MCF 10A (cell line): Measurements from ENCODE around the gene TUB. TPM values are rescaled to one million over a fixed set of nuclear protein-coding genes. Genes with fewer than 3 reads are reported as not detected.
A peak's percentile ranks its signal among the peaks of the same experiment; 100 is the strongest.

ENCODE experiments used
- BruUV-seq: library from RNA; stranded (reverse); fragments of 400-500 nt; replicated peaks from 2 replicates; lab custom pipeline; 2021; lab: Mats Ljungman, UMichigan
- CTCF ChIA-PET: fragments of 300-600 bp; sonication (Branson Sonifier 250); formaldehyde crosslinking; extraction: SDS; loops from one replicate; lab custom pipeline; 2021; ENCODE audit warnings: antibody characterized with exemption, inconsistent platforms; lab: Yijun Ruan, JAX
- POLR2A ChIA-PET: fragments of 300-600, 350-650 bp; sonication (Branson Sonifier 250); formaldehyde crosslinking; extraction: SDS; loops from one replicate; lab custom pipeline; 2020; ENCODE audit warnings: antibody characterized with exemption, inconsistent platforms; lab: Yijun Ruan, JAX
- DNase-seq: peaks from one replicate; pipeline ENCODE4 v3.0.0-alpha.2; 2018; ENCODE audit not compliant: unreplicated experiment
- H3K27ac Mint-ChIP-seq: one replicate; pipeline ENCODE4 v1.8.0; 2022; ENCODE audit warnings: mild to moderate bottlenecking, low read depth, mixed read lengths; ENCODE audit not compliant: unreplicated experiment
- H3K27me3 Mint-ChIP-seq: one replicate; pipeline ENCODE4 v1.8.0; 2022; ENCODE audit warnings: mixed read lengths; ENCODE audit not compliant: insufficient read depth, unreplicated experiment
- H3K36me3 Mint-ChIP-seq: one replicate; pipeline ENCODE4 v1.8.0; 2022; ENCODE audit warnings: mild to moderate bottlenecking, moderate library complexity, mixed read lengths; ENCODE audit not compliant: insufficient read depth, unreplicated experiment
- H3K4me1 Mint-ChIP-seq: one replicate; pipeline ENCODE4 v1.8.0; 2022; ENCODE audit warnings: mixed read lengths; ENCODE audit not compliant: insufficient read depth, unreplicated experiment
- H3K4me3 Mint-ChIP-seq: one replicate; pipeline ENCODE4 v1.8.0; 2022; ENCODE audit warnings: mild to moderate bottlenecking, moderate library complexity, mixed read lengths; ENCODE audit not compliant: unreplicated experiment
- H3K9me3 Mint-ChIP-seq: one replicate; pipeline ENCODE4 v1.8.0; 2022; ENCODE audit warnings: mixed read lengths; ENCODE audit not compliant: unreplicated experiment
- intact Hi-C: fragments of 100-400 bp; cut with micrococcal nuclease; formaldehyde crosslinking; loops from 2 replicates; pipeline ENCODE4 v1.14.1; 2022
- total RNA-seq: library from RNA; stranded (reverse); gene quantifications from 2 replicates; pipeline ENCODE4 v1.2.3, GENCODE V29; 2022
- TF ChIP-seq, protein P1 (sequence below): fragments of 200-600 bp; IDR thresholded peaks from one replicate; pipeline ENCODE4 v1.8.0; 2022; ENCODE audit warnings: antibody characterized with exemption, mild to moderate bottlenecking; ENCODE audit not compliant: unreplicated experiment

The TUB gene
- total RNA-seq, 1 experiment from 2014 or later: 1.4 TPM

DNA sequence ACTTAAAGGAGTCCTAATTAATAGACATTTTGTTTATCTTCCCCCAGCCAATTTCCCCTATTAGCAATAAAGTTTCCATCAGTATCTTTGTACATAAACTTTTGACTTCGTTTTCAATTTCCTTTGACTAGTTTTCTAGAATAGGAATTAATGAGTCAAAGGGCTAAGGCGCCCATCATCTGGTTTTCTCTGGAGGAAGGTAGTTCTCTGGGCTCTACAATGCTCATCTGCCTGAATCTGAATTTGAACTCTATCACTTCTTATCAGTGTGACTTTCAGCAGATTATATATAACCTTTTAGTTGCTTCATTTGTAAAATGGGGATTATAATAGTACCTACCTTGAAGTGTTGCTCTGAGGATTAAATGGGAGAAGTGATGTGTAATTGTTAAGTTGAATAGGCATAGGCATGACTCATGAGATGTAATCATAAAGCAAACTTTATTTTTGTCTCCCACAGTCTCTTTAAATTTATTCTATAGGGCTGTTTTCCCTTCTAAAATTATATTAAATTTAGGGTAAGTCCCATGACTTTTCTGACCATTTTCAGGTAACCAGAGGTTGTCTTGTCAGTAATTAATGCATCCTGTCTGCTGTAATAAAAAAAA is 5.8 kb upstream of the TUB start:
- no TSS peak for BruUV-seq
- Mint-ChIP-seq H3K4me1 (no peaks in the 10 kb centered on the region), H3K9me3 (no peaks in the 10 kb centered on the region), H3K4me3 (no peak overlapping the region), H3K27me3 (peaks cover 15% of the 10 kb centered on the region), H3K27ac (no peak overlapping the region), H3K36me3 (peaks cover 4% of the 10 kb centered on the region)
- TF ChIP-seq, protein P1, sequence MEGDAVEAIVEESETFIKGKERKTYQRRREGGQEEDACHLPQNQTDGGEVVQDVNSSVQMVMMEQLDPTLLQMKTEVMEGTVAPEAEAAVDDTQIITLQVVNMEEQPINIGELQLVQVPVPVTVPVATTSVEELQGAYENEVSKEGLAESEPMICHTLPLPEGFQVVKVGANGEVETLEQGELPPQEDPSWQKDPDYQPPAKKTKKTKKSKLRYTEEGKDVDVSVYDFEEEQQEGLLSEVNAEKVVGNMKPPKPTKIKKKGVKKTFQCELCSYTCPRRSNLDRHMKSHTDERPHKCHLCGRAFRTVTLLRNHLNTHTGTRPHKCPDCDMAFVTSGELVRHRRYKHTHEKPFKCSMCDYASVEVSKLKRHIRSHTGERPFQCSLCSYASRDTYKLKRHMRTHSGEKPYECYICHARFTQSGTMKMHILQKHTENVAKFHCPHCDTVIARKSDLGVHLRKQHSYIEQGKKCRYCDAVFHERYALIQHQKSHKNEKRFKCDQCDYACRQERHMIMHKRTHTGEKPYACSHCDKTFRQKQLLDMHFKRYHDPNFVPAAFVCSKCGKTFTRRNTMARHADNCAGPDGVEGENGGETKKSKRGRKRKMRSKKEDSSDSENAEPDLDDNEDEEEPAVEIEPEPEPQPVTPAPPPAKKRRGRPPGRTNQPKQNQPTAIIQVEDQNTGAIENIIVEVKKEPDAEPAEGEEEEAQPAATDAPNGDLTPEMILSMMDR: no peak
- DNase-seq: no peak
- intact Hi-C loops: no loop called here
- ChIA-PET POLR2A (no interaction called here), CTCF (interaction anchor here (0.6 to 3.0 kb wide), 7 partner anchors 9 to 248 kb away, joined by 3 to 29 read pairs (median 5); no protein-coding TSS in a partner anchor)

DNA sequence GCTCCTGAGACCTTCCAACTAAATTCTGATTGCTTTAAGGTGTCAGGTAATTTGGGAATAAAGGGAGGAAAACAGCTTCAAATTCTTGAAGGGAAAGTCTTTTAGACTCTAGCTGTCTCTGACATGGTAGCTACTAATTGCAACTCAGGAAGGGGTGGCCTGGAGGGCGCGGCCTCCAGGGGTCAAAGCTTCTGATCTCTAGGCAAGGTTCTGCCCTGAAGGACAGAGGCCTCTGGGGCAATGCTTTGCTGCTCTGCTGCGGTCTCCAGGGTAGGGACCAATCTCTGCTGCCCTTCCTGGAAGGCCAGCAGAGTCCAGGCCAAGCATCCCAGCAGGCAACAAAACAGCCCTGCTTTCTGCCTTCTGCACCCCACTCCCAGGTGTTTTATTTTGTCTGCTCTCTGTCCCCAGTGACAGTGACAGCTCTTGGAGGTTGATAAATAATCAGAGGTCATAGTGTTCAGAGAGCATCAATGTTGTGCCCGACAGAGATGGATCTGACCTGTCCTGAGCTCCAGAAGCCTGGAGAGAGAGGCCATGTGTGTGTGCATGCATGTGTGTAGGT is 1.8 kb upstream of the TUB start:
- Mint-ChIP-seq H3K36me3 (peaks cover 4% of the 10 kb centered on the region), H3K27me3 (no peaks in the 10 kb centered on the region), H3K4me1 (no peaks in the 10 kb centered on the region), H3K9me3 (no peaks in the 10 kb centered on the region), H3K27ac (no peak overlapping the region), H3K4me3 (no peak overlapping the region)
- no TSS peak for BruUV-seq
- ChIA-PET CTCF (interaction anchor here (0.6 to 4.7 kb wide), 11 partner anchors 7 to 1391 kb away, joined by 3 to 33 read pairs (median 4); partner anchors contain the start of gene EIF3F), POLR2A (no interaction called here)
- TF ChIP-seq, protein P1: no peak
- intact Hi-C loops: no loop called here
- DNase-seq: no peak

DNA sequence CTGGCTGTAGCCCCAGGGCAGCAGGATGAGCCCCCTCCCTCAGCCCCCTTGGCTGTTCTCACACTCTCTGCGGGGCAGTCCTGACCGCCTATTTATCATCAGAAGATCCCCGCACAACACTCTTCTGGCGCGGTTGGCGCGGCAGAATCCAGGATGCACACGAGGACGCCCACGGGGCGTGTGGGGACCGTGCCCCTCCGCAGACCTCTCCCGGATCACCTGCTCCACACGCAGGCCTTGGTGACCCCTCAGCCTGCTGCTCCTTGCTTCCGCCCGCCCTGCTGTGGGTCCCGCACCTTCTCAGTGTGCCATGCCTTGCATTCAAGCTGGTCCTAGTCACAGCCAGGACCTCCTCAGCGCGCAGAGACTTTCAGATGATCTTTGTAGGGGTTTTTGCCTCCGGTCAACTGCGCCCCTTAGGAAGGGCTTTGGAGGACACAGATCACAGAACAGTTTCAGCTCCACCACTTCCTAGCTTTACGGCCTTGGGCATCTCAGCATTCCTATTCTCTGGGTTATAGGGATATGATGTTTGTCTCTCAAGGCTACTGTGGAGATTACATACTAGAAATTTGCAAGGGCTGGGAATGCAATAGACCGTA is 841 bp upstream of the TUB start:
- ChIA-PET POLR2A (interaction anchor here (0.9 to 1.5 kb wide), 2 partner anchors 10 to 47 kb away, joined by 3 read pairs; no protein-coding TSS in a partner anchor), CTCF (interaction anchor here (0.6 to 4.7 kb wide), 9 partner anchors 8 to 93 kb away, joined by 3 to 33 read pairs (median 4); partner anchors contain the start of gene EIF3F)
- no peaks in the 10 kb centered on the region for H3K4me1 Mint-ChIP-seq
- BruUV-seq: no TSS peak
- H3K36me3 Mint-ChIP-seq: peaks cover 4% of the 10 kb centered on the region
- no peaks in the 10 kb centered on the region for H3K27me3 Mint-ChIP-seq
- TF ChIP-seq, protein P1: no peak
- H3K9me3 Mint-ChIP-seq: no peaks in the 10 kb centered on the region
- intact Hi-C loops: no loop called here
- no peak overlapping the region for H3K27ac Mint-ChIP-seq
- H3K4me3 Mint-ChIP-seq: peak overlapping the region; percentile 57
- DNase-seq: no peak
